Measurements from ENCODE around the gene MYL4.
"Not testable (repeated sequence)": the region's sequence is repeated elsewhere in the genome, so short reads cannot be mapped to it uniquely, and the experiment has no call there.

Gene MYL4

DNA sequence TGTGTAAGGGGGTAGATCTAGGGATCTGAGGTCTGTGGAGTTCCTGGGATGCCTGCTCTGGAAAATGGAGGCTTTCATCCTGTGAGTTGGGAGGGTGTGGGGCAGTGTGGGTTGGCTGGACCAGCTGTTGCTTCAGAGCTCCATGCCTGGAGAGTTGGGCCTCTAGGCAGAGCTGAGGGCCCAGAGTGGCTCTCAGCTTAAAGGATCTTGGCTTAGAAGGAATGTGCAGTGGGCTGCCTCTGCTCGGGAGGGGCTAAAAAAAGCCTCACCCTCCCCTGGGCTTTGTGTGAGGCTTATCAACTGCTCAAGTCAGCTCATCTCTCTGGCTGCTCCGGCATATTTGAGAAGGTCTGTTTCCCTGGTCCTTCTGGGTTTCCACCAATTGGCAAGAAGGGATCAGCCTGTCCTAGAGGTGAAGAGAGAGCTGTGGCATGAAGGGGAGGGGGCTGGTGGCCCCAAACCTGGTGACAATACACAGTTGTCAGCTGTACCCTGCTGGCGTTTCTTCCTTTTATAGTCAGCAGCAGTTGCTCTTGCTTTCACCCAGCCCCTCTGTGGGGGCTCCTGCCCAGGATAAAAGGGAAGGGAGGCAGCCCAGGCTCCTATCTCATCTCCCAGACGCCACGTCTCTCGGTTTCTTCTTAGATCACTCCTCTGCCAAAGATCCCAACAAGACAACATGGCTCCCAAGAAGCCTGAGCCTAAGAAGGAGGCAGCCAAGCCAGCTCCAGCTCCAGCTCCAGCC, at the start of gene MYL4:
Gene MYL4, plus strand, starts transcription at position 605 of the 745 bp plus-strand sequence. Its CDS starts 75 bp downstream, at position 680.
- DNase-seq = no peak

- no peak for DNase-seq
Measured at GRCh38 chr17:47162013-47162622, 47.0 kb upstream of the MYL4 start.

GRCh38 chr17:47164263-47164662, 44.9 kb upstream of the MYL4 start:
- DNase-seq = no peak

- no peak for DNase-seq
Measured at GRCh38 chr17:47165137-47165536, 44.0 kb upstream of the MYL4 start.

GRCh38 chr17:47166854-47167253, 42.3 kb upstream of the MYL4 start:
- DNase-seq = not testable (repeated sequence)

DNA sequence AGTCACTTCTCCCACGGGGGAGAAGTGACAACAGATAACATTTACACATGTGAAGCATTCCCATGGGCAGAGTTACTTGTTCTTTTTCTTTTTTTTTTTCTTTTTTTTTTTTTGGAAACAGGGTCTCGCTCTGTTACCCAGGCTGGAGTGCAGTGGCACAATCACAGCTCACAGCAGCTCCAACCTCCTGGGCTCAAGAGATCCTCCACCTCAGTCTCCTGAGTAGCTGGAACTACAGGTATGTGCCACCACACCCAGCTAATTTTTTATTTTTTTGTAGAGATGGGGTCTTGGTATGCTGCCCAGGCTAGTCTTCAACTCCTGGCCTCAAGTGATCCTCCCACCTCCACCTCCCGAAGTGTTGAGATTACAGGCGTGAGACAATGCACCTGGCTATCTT, 40.3 kb upstream of the MYL4 start:
- DNase-seq = not testable (repeated sequence)

DNA sequence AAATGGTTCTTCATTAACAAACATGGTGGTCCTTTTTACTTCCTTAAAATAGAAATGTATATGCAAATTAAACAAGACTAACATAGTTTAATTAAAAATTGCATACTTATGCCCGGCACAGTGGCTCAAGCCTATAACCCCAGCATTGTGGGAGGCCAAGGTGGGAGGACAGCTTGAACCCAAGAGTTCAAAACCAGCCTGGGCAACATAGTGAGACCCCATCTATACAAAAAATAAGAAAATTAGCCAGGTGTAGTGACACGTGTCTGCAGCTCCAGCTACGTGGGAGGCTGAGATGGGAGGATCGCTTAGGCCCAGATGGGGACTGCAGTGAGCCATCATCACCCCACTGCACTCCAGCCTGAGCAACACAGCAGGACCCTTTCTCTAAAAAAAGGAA, 38.4 kb upstream of the MYL4 start:
- no peak for DNase-seq

DNA sequence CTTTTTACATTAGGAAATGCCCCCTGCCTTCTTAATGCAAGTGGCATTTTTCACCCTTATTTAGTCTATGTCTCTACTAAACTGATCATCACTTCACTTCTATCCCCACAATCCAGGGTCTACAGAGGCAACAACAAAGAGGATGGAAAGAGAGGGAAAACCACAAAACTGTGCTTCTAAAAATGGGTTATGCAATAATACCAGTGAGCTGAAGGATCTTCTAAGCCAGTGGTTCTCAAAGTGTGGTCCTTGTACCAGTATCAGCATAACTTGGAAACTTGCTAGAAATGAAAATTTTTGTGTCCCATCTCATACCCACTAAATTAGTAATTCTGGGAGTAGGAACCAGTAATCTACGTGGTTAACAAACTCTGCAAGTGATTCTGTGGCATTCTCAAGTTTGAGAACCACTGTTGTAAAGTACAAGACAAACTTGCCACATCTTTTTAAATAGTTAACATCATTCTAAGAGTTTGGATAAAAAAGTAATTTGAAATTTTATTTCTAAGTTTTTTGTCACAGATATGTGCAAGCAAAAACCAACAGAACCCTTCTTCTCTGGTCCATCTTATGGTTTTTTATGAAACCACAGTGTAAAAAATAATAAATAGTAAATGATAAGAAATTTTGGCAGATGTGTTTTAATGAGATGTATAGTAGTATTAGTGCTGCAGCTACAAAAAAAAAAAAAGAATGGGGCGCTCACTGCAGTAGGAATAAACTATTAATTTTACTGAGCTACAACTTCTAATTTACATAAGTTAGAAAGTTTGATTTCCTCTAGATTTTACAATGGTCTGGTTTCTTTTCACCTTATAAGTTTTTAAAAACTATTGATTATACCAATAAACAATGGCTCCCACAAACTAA, 36.2 kb upstream of the MYL4 start:
- DNase-seq = no peak

DNA sequence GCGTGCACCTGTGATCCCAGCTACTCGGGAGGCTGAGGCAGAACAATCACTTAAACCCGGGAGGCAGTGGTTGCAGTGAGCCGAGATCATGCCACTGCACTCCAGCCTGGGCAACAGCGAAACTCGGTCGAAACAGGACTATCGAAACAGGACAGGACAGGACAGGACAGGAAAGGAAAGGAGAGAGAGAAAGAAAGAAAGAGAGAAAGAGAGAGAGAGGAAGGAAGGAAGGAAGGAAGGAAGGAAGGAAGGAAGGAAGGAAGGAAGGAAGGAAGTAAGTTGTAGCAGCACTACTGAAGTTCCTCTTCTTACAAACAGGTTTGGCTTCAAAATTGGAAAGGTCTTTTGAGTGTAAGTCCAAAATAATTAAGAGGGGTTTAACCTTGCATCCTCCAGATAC, 34.3 kb upstream of the MYL4 start:
- DNase-seq = not testable (repeated sequence)

DNA sequence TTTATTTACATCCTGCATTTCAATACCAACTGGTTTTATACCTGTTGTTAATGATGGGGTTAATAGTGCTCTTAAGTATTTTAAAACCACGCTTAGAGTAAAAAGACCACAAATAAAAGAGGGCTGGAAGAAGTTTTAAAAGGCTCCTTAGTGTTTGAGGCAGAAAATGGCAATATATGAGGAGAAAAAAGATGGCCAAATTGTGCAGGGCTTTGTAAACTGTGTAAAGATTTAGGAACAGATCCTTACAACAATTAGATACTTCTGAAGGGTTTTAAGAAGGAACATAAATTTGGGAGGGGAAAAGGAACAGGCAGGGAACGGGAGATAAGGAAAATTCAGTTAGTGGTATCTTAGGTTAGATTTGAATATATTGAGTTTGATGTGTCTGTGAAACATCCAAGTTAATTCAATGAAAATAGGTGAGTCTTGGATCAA, 32.7 kb upstream of the MYL4 start:
- DNase-seq = no peak

DNA sequence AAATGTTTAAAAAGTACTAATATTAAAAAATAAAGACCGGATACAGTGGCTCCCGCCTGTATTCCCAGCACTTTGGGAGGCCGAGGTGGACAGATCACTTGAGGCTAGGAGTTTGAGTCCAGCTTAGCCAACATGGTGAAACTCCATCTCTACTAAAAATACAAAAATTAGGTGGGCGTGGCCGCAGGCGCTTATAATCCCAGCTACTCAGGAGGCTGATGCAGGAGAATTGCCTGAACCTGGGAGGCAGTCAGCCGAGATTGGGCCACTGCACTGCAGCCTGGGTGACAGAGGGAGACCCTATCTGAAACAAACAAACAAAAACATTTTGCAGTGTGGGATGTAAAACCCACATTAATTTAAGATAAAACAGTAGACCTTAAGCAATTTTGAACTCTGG, 31.9 kb upstream of the MYL4 start:
- no peak for DNase-seq

- DNase-seq = no peak
Measured at GRCh38 chr17:47179141-47179540, 30.0 kb upstream of the MYL4 start.

- no peak for DNase-seq
Measured at GRCh38 chr17:47180337-47180736, 28.8 kb upstream of the MYL4 start.

GRCh38 chr17:47180988-47181387, 28.2 kb upstream of the MYL4 start:
- not testable (repeated sequence) for DNase-seq

GRCh38 chr17:47184681-47185080, 24.5 kb upstream of the MYL4 start:
- no peak for DNase-seq

DNA sequence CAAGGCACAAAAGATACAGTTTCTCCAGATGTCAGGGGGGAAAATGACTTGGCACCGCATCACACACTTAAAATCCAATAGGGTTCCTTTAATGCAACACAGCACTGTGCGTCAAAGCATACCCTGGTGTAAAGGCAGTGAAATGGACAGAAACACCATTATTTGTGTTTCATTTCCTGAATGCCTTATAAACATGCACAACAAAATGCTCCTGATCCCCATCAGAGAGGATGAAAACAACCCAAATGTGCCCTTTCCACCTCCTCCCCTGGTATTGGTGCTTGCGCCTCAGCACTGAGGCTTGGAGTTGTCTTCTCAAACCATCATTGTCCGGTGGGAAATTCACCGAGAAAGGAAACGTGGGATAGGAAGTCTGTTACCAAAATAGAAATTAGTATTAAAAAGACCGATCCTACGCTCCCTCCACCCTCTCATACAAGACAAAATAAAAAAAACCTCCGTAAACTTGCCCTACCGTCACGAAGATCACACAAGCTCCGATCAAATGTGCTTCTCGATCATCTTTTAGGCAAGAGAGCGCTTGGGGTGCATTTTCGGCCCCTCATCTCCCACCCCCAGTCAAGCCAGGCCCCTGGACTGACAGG, 20.8 kb upstream of the MYL4 start:
- DNase-seq = no peak

GRCh38 chr17:47188876-47189731, 20.0 kb upstream of the MYL4 start, which contains the start of gene CDC27:
Gene CDC27 (minus strand): TSS chr17:47189295. CDS start chr17:47189172, 123 bp downstream.
- DNase-seq = peak; percentile 100

GRCh38 chr17:47189732-47190237, 19.4 kb upstream of the MYL4 start:
- no peak for DNase-seq

DNA sequence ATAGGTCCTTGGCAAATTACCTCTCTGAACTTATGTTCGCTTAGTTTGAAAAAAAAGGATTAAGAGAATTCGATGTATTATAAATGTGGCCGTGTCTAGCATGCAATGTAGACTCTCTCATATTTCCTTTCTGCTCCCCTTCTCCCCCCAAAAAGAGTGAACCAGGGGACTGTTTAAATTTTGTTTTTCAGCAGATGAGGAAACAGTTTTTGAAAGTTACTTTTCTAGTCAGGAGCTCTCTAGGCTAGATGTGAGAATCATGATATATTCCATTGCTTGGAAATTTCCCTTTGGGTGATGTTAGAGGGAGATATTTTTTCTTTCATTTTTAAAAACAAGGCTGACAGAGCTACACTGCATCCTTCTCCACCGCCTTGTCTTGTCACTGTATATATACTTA, 18.9 kb upstream of the MYL4 start:
- DNase-seq = no peak

DNA sequence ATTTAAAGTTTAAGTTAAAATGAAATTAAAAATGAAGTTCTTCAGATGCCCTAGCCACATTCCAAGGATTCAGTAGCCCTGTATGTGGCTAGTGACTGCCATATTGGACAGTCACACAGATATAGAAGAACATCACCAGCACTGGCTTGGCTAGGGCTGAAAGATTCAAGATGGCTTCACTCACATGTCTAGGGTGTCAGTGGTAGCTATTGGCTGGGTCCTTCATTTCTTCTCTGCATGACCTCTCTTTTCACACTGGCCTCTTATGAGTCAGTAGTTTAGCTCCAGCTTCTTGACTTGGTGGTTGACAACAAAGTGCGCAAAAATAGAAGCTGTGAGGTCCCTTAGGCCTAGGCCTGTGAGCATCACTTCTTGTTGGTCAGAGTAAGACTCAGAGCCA, 18.4 kb upstream of the MYL4 start:
- no peak for DNase-seq

- no peak for DNase-seq
Measured at GRCh38 chr17:47192554-47192953, 16.6 kb upstream of the MYL4 start.
